Measurements from ENCODE around the gene TNFAIP2.

- TF ChIP-seq EZH2 (IDR thresholded peaks at IDR 0.05; ENCODE audit: insufficient read depth, poor library complexity, severe bottlenecking) (no peak), EZH2phosphoT487 (IDR thresholded peaks at IDR 0.05; ENCODE audit: insufficient read depth, low read depth) (no peak)
Observed at GRCh38 chr14:103099081-103099732, 24.1 kb upstream of the TNFAIP2 start.

Measured in GM23248 (cell line).